Endothelial cell of umbilical vein (primary cell): Measurements from ENCODE around the gene ACR. TPM values are rescaled to one million over a fixed set of nuclear protein-coding genes. Genes with fewer than 3 reads are reported as not detected.

Experiments used
- BruUV-seq: library from RNA; stranded (reverse); fragments of 400-500 nt; replicated peaks from 2 replicates; lab custom pipeline; 2021; lab: Mats Ljungman, UMichigan
- CTCF ChIA-PET: fragments of 300-600, 350-600 bp; sonication (Branson Sonifier 250); formaldehyde crosslinking; loops from one replicate; lab custom pipeline; 2021; ENCODE audit warnings: antibody characterized with exemption, inconsistent platforms; lab: Charles Lee
- POLR2A ChIA-PET: fragments of 300-600, 350-600 bp; sonication (Branson Sonifier 250); formaldehyde crosslinking; loops from one replicate; lab custom pipeline; 2021; ENCODE audit warnings: antibody characterized with exemption, inconsistent platforms; lab: Charles Lee
- DNase-seq: peaks from one replicate; pipeline ENCODE4 v3.0.0-alpha.2; 2011; ENCODE audit warnings: low read depth, low spot score
- FAIRE-seq: peaks from 2 replicates; lab custom pipeline; 2011; peaks lifted over from hg19 to GRCh38; lab: Jason Lieb, UNC
- H2AFZ ChIP-seq: 2 replicates; pipeline ENCODE4 v1.6.0; 2012; ENCODE audit warnings: low read depth, low read length, control low read depth, inconsistent platforms
- H3K27ac ChIP-seq: 2 replicates; pipeline ENCODE4 v1.5.1; 2011; ENCODE audit warnings: low read depth, mild to moderate bottlenecking, control low read depth, low read length, moderate library complexity; ENCODE audit not compliant: insufficient read depth
- H3K27me3 ChIP-seq, 2 experiments: 2 replicates each; pipeline versions ENCODE4 v1.6.0 to v1.6.1; 2011; ENCODE audit warnings: low read length in 2 of 2, mixed read lengths in 1 of 2; ENCODE audit not compliant: control insufficient read depth in 2 of 2, insufficient read depth in 2 of 2
- H3K36me3 ChIP-seq, 2 experiments: 2 replicates in 1 of 2; 3 replicates in 1 of 2; pipeline ENCODE4 v1.5.1; 2011; ENCODE audit warnings: low read length in 2 of 2, mild to moderate bottlenecking in 1 of 2, moderate library complexity in 1 of 2; ENCODE audit not compliant: control insufficient read depth in 2 of 2, insufficient read depth in 2 of 2; ENCODE audit errors: extremely low read depth in 1 of 2
- H3K4me1 ChIP-seq: 3 replicates; pipeline ENCODE4 v1.5.1; 2011; ENCODE audit warnings: mild to moderate bottlenecking, low read length; ENCODE audit not compliant: control insufficient read depth, insufficient read depth; ENCODE audit errors: extremely low read depth
- H3K4me2 ChIP-seq: 2 replicates; pipeline ENCODE4 v1.6.1; 2011; ENCODE audit warnings: low read length, control low read depth, mixed read lengths; ENCODE audit not compliant: insufficient read depth
- H3K4me3 ChIP-seq, 3 experiments: fragments of 200-600 bp in 1 of 3; sonication (generic), shearing (Covaris generic) in 1 of 3; replicated peaks in 1 of 3; 2 replicates each; pipeline ENCODE4 v1.5.1; 2011 to 2016; ENCODE audit warnings: control low read depth in 3 of 3, low read length in 3 of 3, mild to moderate bottlenecking in 2 of 3, inconsistent platforms in 1 of 3, low read depth in 1 of 3, moderate library complexity in 1 of 3; ENCODE audit not compliant: insufficient read depth in 1 of 3
- H3K79me2 ChIP-seq: 2 replicates; pipeline ENCODE4 v1.6.0; 2012; ENCODE audit warnings: low read length, inconsistent platforms; ENCODE audit not compliant: control insufficient read depth, insufficient read depth
- H3K9ac ChIP-seq: replicated peaks from 2 replicates; pipeline ENCODE3; 2011; ENCODE audit warnings: low read length, control low read depth; ENCODE audit not compliant: insufficient read depth; ENCODE audit errors: extremely low read depth
- H3K9me1 ChIP-seq: replicated peaks from 3 replicates; pipeline ENCODE4 v1.6.0; 2011; ENCODE audit warnings: mild to moderate bottlenecking, low read length; ENCODE audit not compliant: control insufficient read depth, insufficient read depth; ENCODE audit errors: extremely low read depth
- H3K9me3 ChIP-seq: replicated peaks from 2 replicates; pipeline ENCODE4 v1.5.1; 2012; ENCODE audit warnings: low read length, inconsistent platforms; ENCODE audit not compliant: control insufficient read depth, insufficient read depth
- H4K20me1 ChIP-seq: replicated peaks from 2 replicates; pipeline ENCODE3; 2011; ENCODE audit warnings: mild to moderate bottlenecking, low read length; ENCODE audit not compliant: control insufficient read depth, insufficient read depth; ENCODE audit errors: extremely low read depth
- EZH2 ChIP-seq: IDR thresholded peaks from 2 replicates; pipeline ENCODE4 v1.6.1; 2012; ENCODE audit warnings: borderline replicate concordance, low read depth, mild to moderate bottlenecking, moderate library complexity, low read length, inconsistent platforms; ENCODE audit not compliant: severe bottlenecking
- FOS ChIP-seq: IDR thresholded peaks from 2 replicates; pipeline ENCODE4 v1.6.1; 2011; ENCODE audit warnings: mild to moderate bottlenecking, low read length, moderate library complexity, borderline replicate concordance; ENCODE audit not compliant: insufficient read depth
- GATA2 ChIP-seq: IDR thresholded peaks from 2 replicates; pipeline ENCODE4 v1.7.0; 2011; ENCODE audit warnings: low read depth, mild to moderate bottlenecking, moderate library complexity, mixed read lengths, low read length; ENCODE audit not compliant: insufficient read length, insufficient read depth
- JUN ChIP-seq: IDR thresholded peaks from 2 replicates; pipeline ENCODE4 v1.6.1; 2011; ENCODE audit warnings: borderline replicate concordance, low read depth; ENCODE audit not compliant: insufficient read length, insufficient read depth
- MYC ChIP-seq: IDR thresholded peaks from one replicate; pipeline ENCODE4 v1.6.1; 2011; ENCODE audit warnings: mild to moderate bottlenecking, low read depth, low read length
- POLR2A ChIP-seq: IDR thresholded peaks from 2 replicates; pipeline ENCODE4 v1.6.1; 2012; ENCODE audit warnings: low read depth, mild to moderate bottlenecking, control low read depth, low read length
- POLR2AphosphoS5 ChIP-seq: IDR thresholded peaks from 2 replicates; pipeline ENCODE4 v1.6.1; 2012; ENCODE audit warnings: low read depth, mild to moderate bottlenecking, control low read depth, low read length, moderate library complexity; ENCODE audit not compliant: insufficient read depth
- dilution Hi-C: fragments of 300-500 bp; cut with MboI; formaldehyde crosslinking; loops from one replicate; pipeline ENCODE4 v1.15.0; 2019; ENCODE audit warnings: low sequenced_read_pairs; ENCODE audit not compliant: extremely low pct_ligation_motif_present
- intact Hi-C: fragments of 100-400 bp; cut with micrococcal nuclease; formaldehyde crosslinking; loops from one replicate; pipeline ENCODE4 v1.10.0; 2022
- polyA plus RNA-seq, 4 experiments: library from polyadenylated mRNA; depleted of rRNA in 3 of 4; stranded (reverse) in 3 of 4; unstranded in 1 of 4; fragments of >200 nt; gene quantifications; 2 replicates each; pipeline versions ENCODE4 v1.2.1 to v1.2.3, GENCODE V29; 2011 to 2012; ENCODE audit warnings: missing spikeins in 1 of 4
- total RNA-seq: library from RNA; stranded (reverse); gene quantifications from 2 replicates; pipeline ENCODE4 v1.2.3, GENCODE V29; 2021
- TF ChIP-seq, protein P1 (sequence below), 2 donors: IDR thresholded peaks; 1 replicate in 1 of 2; 2 replicates in 1 of 2; pipeline ENCODE4 v1.5.1; 2011; ENCODE audit warnings: low read length in 2 of 2, mild to moderate bottlenecking in 2 of 2, moderate library complexity in 2 of 2, control low read depth in 1 of 2, inconsistent platforms in 1 of 2, low read depth in 1 of 2; ENCODE audit not compliant: insufficient read depth in 1 of 2; ENCODE audit errors: extremely low read depth in 1 of 2
- TF ChIP-seq, protein P2 (sequence below): IDR thresholded peaks from 2 replicates; pipeline ENCODE4 v1.6.1; 2011; ENCODE audit not compliant: insufficient read depth, insufficient read length

ACR gene
- total and polyA plus RNA-seq, 2 donors (not counting 3 experiments of a cell fraction or from before 2014, with no cell fraction given), result 0.91 to 4.1 TPM

DNA sequence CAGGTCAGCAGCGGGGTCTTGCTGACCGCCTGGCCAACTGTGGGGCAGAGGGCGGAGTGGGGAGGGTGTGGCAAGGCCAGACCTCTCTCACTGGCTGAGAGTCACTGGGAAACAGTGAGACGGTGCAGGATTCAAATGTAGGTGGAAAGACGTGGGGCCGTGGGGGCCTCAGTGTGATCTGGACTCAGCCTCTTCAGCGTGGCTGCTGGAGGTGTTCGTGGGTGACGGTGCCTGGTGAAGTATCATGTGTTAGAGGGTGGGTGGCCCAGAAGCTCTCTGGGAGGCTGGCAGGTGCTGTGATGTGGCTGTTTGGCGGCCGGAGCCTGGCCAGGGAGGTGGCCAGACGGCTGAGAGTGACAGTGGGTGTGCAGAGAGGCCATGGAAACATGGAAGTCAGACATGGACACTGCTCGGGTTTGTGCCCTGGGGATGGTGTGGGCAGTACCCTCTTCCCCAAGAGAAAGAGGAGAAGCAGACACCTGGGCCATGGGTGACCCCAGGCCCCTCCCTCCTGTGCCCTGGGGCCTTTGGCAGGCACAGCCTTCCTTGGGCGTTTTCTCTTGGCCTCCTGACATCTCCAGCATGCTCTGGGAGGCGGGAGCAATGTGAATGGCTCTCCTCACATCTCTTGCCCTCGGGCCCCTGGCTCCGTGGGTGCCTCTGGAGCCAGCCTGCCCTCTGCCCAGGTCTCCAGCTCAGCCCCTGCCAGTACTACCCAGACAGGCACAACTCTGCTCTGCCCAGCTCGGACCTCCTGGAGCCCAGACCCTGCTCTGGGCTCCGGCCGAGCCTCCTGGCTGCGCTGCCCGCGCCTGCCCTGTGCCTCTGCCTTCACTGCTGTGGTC is 10.1 kb upstream of the ACR start:
- no peak overlapping the region for H3K27ac ChIP-seq
- no TSS peak for BruUV-seq
- ChIA-PET POLR2A (no interaction called here), CTCF (interaction anchor here (1.5 kb wide), 1 partner anchor 47 kb away, joined by 3 read pairs; no protein-coding TSS in a partner anchor)
- no peak overlapping the region for H3K4me2 ChIP-seq
- peaks cover 60% of the 10 kb centered on the region for H3K79me2 ChIP-seq
- no peaks in the 10 kb centered on the region for H3K9me1 ChIP-seq
- TF ChIP-seq POLR2AphosphoS5 (peak; percentile 16), POLR2A (peak; percentile 23)
- TF ChIP-seq, protein P1, sequence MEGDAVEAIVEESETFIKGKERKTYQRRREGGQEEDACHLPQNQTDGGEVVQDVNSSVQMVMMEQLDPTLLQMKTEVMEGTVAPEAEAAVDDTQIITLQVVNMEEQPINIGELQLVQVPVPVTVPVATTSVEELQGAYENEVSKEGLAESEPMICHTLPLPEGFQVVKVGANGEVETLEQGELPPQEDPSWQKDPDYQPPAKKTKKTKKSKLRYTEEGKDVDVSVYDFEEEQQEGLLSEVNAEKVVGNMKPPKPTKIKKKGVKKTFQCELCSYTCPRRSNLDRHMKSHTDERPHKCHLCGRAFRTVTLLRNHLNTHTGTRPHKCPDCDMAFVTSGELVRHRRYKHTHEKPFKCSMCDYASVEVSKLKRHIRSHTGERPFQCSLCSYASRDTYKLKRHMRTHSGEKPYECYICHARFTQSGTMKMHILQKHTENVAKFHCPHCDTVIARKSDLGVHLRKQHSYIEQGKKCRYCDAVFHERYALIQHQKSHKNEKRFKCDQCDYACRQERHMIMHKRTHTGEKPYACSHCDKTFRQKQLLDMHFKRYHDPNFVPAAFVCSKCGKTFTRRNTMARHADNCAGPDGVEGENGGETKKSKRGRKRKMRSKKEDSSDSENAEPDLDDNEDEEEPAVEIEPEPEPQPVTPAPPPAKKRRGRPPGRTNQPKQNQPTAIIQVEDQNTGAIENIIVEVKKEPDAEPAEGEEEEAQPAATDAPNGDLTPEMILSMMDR (IDR thresholded peaks at IDR 0.05; ENCODE audit: extremely low read depth in 1 of 2, insufficient read depth in 1 of 2, low read depth in 1 of 2, low read length in 2 of 2), result no peak
- H2AFZ ChIP-seq, result no peak overlapping the region
- dilution Hi-C loops (no loop called here), intact Hi-C loops (no loop called here)
- no peaks in the 10 kb centered on the region for H3K9me3 ChIP-seq
- no peaks in the 10 kb centered on the region for H3K27me3 ChIP-seq
- DNase-seq (no peak), FAIRE-seq (no peak)
- no peaks in the 10 kb centered on the region for H3K4me1 ChIP-seq
- no peak overlapping the region for H3K9ac ChIP-seq
- no peak overlapping the region for H3K4me3 ChIP-seq
- peaks cover 37 to 70% of the 10 kb centered on the region in 2 experiments for H3K36me3 ChIP-seq
- peaks cover 7% of the 10 kb centered on the region for H4K20me1 ChIP-seq

DNA sequence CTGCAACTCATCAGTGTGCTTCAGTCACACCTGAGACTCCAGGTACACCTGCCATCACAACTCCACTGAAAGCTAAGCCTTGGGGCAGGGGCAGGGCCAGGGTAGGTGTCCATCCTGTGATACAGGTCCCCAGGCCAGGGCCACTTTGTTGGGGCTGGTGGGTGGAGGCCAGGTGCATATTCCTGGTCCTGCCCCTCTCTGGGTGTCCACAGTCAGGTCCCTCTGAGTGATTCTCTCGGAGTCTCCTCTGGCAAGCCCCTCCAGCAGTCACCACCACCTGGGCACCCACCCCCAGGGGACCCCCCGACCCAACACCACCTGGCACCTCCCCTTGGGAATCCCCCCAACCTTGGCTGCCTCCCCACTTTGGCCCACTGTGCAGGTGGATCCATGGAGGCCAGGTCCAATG is 9.5 kb upstream of the ACR start:
- dilution Hi-C loops (no loop called here), intact Hi-C loops (no loop called here)
- Histone ChIP-seq H3K4me1 (no peaks in the 10 kb centered on the region), H3K9me1 (no peaks in the 10 kb centered on the region), H3K9ac (no peak overlapping the region), H3K4me3 (no peak overlapping the region), H3K9me3 (no peaks in the 10 kb centered on the region), H3K27ac (no peak overlapping the region), H3K27me3 (no peaks in the 10 kb centered on the region), H3K79me2 (peaks cover 54% of the 10 kb centered on the region), H2AFZ (no peak overlapping the region), H3K36me3 (peaks cover 31 to 66% of the 10 kb centered on the region in 2 experiments), H3K4me2 (no peak overlapping the region), H4K20me1 (peaks cover 7% of the 10 kb centered on the region)
- BruUV-seq, result no TSS peak
- TF ChIP-seq FOS (no peak), POLR2AphosphoS5 (no peak), JUN (no peak), GATA2 (no peak), MYC (no peak), POLR2A (no peak), EZH2 (no peak)
- TF ChIP-seq, protein P2, sequence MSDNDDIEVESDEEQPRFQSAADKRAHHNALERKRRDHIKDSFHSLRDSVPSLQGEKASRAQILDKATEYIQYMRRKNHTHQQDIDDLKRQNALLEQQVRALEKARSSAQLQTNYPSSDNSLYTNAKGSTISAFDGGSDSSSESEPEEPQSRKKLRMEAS, result no peak
- TF ChIP-seq, protein P1 (IDR thresholded peaks at IDR 0.05; ENCODE audit: extremely low read depth in 1 of 2, insufficient read depth in 1 of 2, low read depth in 1 of 2, low read length in 2 of 2), result no peak
- DNase-seq (no peak), FAIRE-seq (no peak)
- CTCF ChIA-PET, result interaction anchor here (1.5 kb wide), 1 partner anchor 46 kb away, joined by 3 read pairs; no protein-coding TSS in a partner anchor
- POLR2A ChIA-PET, result no interaction called here
